K562 treated with DMSO at 1 percent for 24 hours (cell line): Measurements from ENCODE around the gene SLC8B1. TPM values are rescaled to one million over a fixed set of nuclear protein-coding genes. Genes with fewer than 3 reads are reported as not detected.

ENCODE experiments used
- total RNA-seq: library from RNA; unstranded; fragments of 300-600 nt; gene quantifications from 2 replicates; pipeline ENCODE4 v1.2.3, GENCODE V29; 2022; ENCODE audit warnings: low read depth; ENCODE audit not compliant: insufficient read depth

The SLC8B1 gene
- total RNA-seq: 38.8 and 41.1 TPM in 2 replicates

DNA sequence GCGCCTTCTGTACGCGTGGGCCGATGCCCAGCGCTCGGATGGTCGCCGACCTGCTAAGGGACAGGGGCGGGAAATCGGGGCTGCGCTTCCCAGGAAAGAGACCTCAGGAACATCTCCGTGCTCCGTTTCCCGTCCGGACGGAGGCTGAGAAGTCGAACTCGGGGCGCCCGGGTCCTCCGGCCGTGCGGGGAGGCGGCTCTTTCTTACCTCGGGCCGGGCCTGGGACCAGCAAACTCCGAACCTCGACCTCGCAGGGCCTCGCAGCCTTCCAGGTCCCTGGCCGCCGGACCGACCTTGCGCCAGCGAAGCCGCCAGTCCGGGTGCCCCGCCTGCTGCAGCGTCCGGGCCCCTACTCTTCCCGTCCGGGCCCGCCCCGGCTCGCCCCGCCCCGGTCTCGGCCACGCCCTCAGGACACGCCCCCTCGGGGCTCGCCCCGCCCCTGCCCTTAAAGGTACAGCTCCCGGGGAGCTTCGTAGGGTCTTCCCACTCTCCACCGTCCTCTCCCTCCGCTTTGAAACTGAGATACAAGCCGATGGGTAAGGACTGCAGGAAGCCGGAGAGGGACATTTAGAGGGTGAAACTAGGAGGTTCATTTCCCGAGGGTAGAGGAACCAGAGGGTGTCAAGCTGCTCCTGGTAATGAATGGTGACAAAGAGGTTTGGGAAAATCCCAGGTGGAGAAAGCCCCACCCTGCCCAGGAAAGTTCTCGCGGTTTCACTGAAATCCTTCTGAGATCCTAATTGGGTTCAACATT is at the start of gene SLC8B1:
TSS of gene SLC8B1 (minus strand) at position 324 of the 754 bp plus-strand sequence. CDS start 2,231 bp downstream, outside the sequence.

DNA sequence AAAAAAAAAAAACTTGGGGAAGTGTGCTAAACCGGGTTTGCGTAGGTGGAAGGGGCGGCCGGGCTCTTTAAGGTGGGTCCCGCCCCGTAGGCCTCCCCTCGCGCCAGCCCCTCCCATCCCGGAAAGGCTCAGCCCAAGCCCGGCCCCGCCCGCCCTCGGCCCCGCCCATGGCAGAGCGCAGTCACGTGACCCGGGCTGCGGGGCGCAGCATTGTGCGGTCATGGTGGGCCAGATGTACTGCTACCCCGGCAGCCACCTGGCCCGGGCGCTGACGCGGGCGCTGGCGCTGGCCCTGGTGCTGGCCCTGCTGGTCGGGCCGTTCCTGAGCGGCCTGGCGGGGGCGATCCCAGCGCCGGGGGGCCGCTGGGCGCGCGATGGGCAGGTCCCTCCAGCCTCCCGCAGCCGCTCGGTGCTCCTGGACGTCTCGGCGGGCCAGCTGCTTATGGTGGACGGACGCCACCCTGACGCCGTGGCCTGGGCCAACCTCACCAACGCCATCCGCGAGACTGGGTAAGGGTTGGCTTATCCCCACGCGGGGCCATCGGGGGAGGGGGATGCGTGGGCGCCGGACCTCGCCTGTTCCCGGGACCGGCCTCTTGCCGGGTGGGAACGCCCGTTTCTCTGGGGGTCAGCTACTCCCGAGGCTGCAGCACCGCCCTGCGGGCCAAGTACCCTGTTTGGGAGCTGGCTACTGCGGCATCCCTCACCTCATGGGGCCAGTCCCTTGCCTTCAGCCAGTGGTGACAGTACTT is 23.6 kb upstream of the SLC8B1 start, which contains the start of gene PLBD2:
TSS of gene PLBD2 (plus strand) at position 207 of the 752 bp plus-strand sequence. CDS start at position 221, 14 bp downstream.

Other genes starting within 250 kb of the SLC8B1 start
- gene RASAL1, start 199.3 kb downstream of the SLC8B1 start, total RNA-seq: 0.10 TPM in 1 of 2 replicates, not detected in the other
- 0.27 TPM in 1 of 2 replicates, not detected in the other for gene CFAP73, start 185.4 kb downstream of the SLC8B1 start, total RNA-seq
- gene DDX54, start 149.6 kb downstream of the SLC8B1 start, total RNA-seq: 81.2 and 88.1 TPM in 2 replicates
- gene RITA1, start 149.4 kb downstream of the SLC8B1 start, total RNA-seq: 37.6 and 44.4 TPM in 2 replicates
- 26.0 and 28.7 TPM in 2 replicates for gene TPCN1, start 113.6 kb downstream of the SLC8B1 start, total RNA-seq
- 44.0 and 44.2 TPM in 2 replicates for gene PLBD2, start 23.5 kb upstream of the SLC8B1 start, total RNA-seq
- 0.88 and 1.5 TPM in 2 replicates for gene SDS, start 68.8 kb upstream of the SLC8B1 start, total RNA-seq
- 24.3 and 24.8 TPM in 2 replicates for gene SDSL, start 87.3 kb upstream of the SLC8B1 start, total RNA-seq
- gene LHX5, start 136.8 kb upstream of the SLC8B1 start, total RNA-seq: 0.38 and 0.41 TPM in 2 replicates